HG03280 (cell line): ENCODE results near the gene UBE2J1.

Source experiments
- ATAC-seq: cut with Tn5 transposase; IDR thresholded peaks from one replicate; pipeline ENCODE4 v1.9.1; 2021; ENCODE audit warnings: mild to moderate bottlenecking, moderate library complexity; ENCODE audit not compliant: unreplicated experiment

UBE2J1 gene

GRCh38 chr6:89291256-89291819 lies 61.2 kb downstream of the UBE2J1 start:
- no peak for ATAC-seq

- ATAC-seq: no peak
Observed at GRCh38 chr6:89290401-89291155, 61.9 kb downstream of the UBE2J1 start.

GRCh38 chr6:89289710-89290109 lies 62.8 kb downstream of the UBE2J1 start:
- ATAC-seq: no peak

GRCh38 chr6:89287351-89288028 lies 65.0 kb downstream of the UBE2J1 start:
- ATAC-seq: no peak

- no peak for ATAC-seq
Observed at GRCh38 chr6:89286516-89286915, 66.0 kb downstream of the UBE2J1 start.

- ATAC-seq: no peak
Observed at GRCh38 chr6:89284963-89285735, 67.4 kb downstream of the UBE2J1 start.

- ATAC-seq: no peak
Observed at GRCh38 chr6:89284081-89284480, 68.4 kb downstream of the UBE2J1 start.

- no peak for ATAC-seq
Observed at GRCh38 chr6:89282749-89283148, 69.8 kb downstream of the UBE2J1 start.

GRCh38 chr6:89281779-89282246 lies 70.7 kb downstream of the UBE2J1 start:
- ATAC-seq: peak; percentile 97

GRCh38 chr6:89278956-89279355 lies 73.6 kb downstream of the UBE2J1 start:
- no peak for ATAC-seq
